PC-3 (cell line): ENCODE results near the gene FCRLB. TPM values are rescaled to one million over a fixed set of nuclear protein-coding genes. Genes with fewer than 3 reads are reported as not detected.
"Not testable (repeated sequence)": the region's sequence is repeated elsewhere in the genome, so short reads cannot be mapped to it uniquely, and the experiment has no call there.

Experiments used
- ATAC-seq: fragments of 200-7000 bp; cut with Tn5 transposase; 2 replicates; pipeline ENCODE4 v1.9.1; 2020; ENCODE audit warnings: mild to moderate bottlenecking, moderate library complexity
- BruUV-seq: library from RNA; stranded (reverse); fragments of 400-500 nt; replicated peaks from 2 replicates; lab custom pipeline; 2021; lab: Mats Ljungman, UMichigan
- CTCF ChIA-PET: fragments of 300-600 bp; sonication (Branson Sonifier 250); formaldehyde crosslinking; loops from one replicate; lab custom pipeline; 2022; ENCODE audit warnings: antibody characterized with exemption; lab: Charles Lee
- POLR2A ChIA-PET: fragments of 300-600 bp; sonication (Branson Sonifier 250); formaldehyde crosslinking; loops from one replicate; lab custom pipeline; 2022; ENCODE audit warnings: antibody characterized with exemption; ENCODE audit not compliant: unreplicated experiment; lab: Charles Lee
- DNase-seq: peaks from one replicate; pipeline ENCODE4 v3.0.0-alpha.2; 2015
- H2AFZ ChIP-seq: fragments of 300-600 bp; sonication (generic); 2 replicates; pipeline ENCODE4 v1.6.0; 2016; ENCODE audit warnings: antibody characterized with exemption, low read length
- H3F3A ChIP-seq: fragments of 300-600 bp; sonication (generic); one replicate; pipeline ENCODE4 v1.6.0; 2017; ENCODE audit warnings: antibody characterized with exemption, low read length, control low read depth, mild to moderate bottlenecking; ENCODE audit not compliant: unreplicated experiment
- H3K27ac ChIP-seq: fragments of 300-600 bp; sonication (generic); 2 replicates; pipeline ENCODE4 v1.5.1; 2016; ENCODE audit warnings: mild to moderate bottlenecking, low read length
- H3K27me3 ChIP-seq: fragments of 300-600 bp; sonication (generic); 2 replicates; pipeline ENCODE4 v1.6.1; 2016; ENCODE audit warnings: low read length, mixed read lengths
- H3K36me3 ChIP-seq: fragments of 300-600 bp; sonication (generic); 2 replicates; pipeline ENCODE4 v1.6.1; 2016; ENCODE audit warnings: low read depth, mixed run types, low read length, mixed read lengths
- H3K4me1 ChIP-seq: fragments of 300-600 bp; sonication (generic); 2 replicates; pipeline ENCODE4 v1.5.1; 2016; ENCODE audit warnings: low read length; ENCODE audit not compliant: insufficient read depth
- H3K4me2 ChIP-seq: fragments of 300-600 bp; sonication (generic); 2 replicates; pipeline ENCODE4 v1.6.0; 2016; ENCODE audit warnings: low read length
- H3K4me3 ChIP-seq: fragments of 300-600 bp; sonication (generic); 2 replicates; pipeline ENCODE4 v1.5.1; 2016; ENCODE audit warnings: mild to moderate bottlenecking, low read length, mixed read lengths
- H3K79me2 ChIP-seq: fragments of 300-600 bp; sonication (generic); 2 replicates; pipeline ENCODE4 v1.6.1; 2017; ENCODE audit warnings: low read length, mixed read lengths
- H3K9ac ChIP-seq: fragments of 300-600 bp; sonication (generic); 2 replicates; pipeline ENCODE4 v1.6.0; 2016; ENCODE audit warnings: mild to moderate bottlenecking, low read length
- H3K9me2 ChIP-seq: fragments of 300-600 bp; sonication (generic); replicated peaks from 2 replicates; pipeline ENCODE4 v1.6.1; 2016; ENCODE audit warnings: mixed run types, low read length, mixed read lengths
- H3K9me3 ChIP-seq: fragments of 300-600 bp; sonication (generic); 2 replicates; pipeline ENCODE4 v1.6.1; 2016; ENCODE audit warnings: low read length, mixed read lengths
- H4K20me1 ChIP-seq: fragments of 300-600 bp; sonication (generic); 2 replicates; pipeline ENCODE4 v1.6.1; 2016; ENCODE audit warnings: low read length, mixed read lengths
- CTCF ChIP-seq: fragments of 300-600 bp; sonication (generic); conservative IDR thresholded peaks from 2 replicates; pipeline ENCODE4 v1.5.1; 2017; ENCODE audit warnings: antibody characterized with exemption, low read depth, mild to moderate bottlenecking, low read length
- EZH2 ChIP-seq: fragments of 300-600 bp; sonication (generic); IDR thresholded peaks from one replicate; pipeline ENCODE4 v1.6.1; 2017; ENCODE audit warnings: antibody characterized with exemption, mild to moderate bottlenecking, low read length; ENCODE audit not compliant: unreplicated experiment
- EZH2phosphoT487 ChIP-seq: fragments of 300-600 bp; sonication (generic); IDR thresholded peaks from 2 replicates; pipeline ENCODE4 v1.6.1; 2018; ENCODE audit warnings: mild to moderate bottlenecking, antibody characterized with exemption, low read length, borderline replicate concordance
- intact Hi-C: fragments of 100-400 bp; cut with micrococcal nuclease; formaldehyde crosslinking; loops from 2 replicates; pipeline ENCODE4 v1.9.0; 2023
- total RNA-seq: library from RNA; depleted of rRNA; stranded (reverse); fragments of >200 nt; gene quantifications from 2 replicates; pipeline ENCODE4 v1.2.3, GENCODE V29; 2014

Gene FCRLB
- total RNA-seq, 1 experiment from 2014 or later: 12.7 TPM

- no peak overlapping the region for H2AFZ ChIP-seq
- ChIA-PET CTCF (no interaction called here), POLR2A (no interaction called here)
- no peaks in the 10 kb centered on the region for H3K27me3 ChIP-seq
- no peak overlapping the region for H3K4me3 ChIP-seq
- no peak for ATAC-seq
- H3K9me2 ChIP-seq: no peaks in the 10 kb centered on the region
- H4K20me1 ChIP-seq: no peaks in the 10 kb centered on the region
- no TSS peak for BruUV-seq
- H3K4me1 ChIP-seq: peaks cover 26% of the 10 kb centered on the region
- no peaks in the 10 kb centered on the region for H3K9me3 ChIP-seq
- H3K79me2 ChIP-seq: peaks cover 70% of the 10 kb centered on the region
- H3K4me2 ChIP-seq: peak overlapping the region; percentile 91; the same call in 1 of the 2 replicates
- no peaks in the 10 kb centered on the region for H3K36me3 ChIP-seq
- TF ChIP-seq EZH2: no peak
- TF ChIP-seq CTCF: no peak
- no peak for TF ChIP-seq EZH2phosphoT487
- intact Hi-C loops: loop anchor here (10.0 kb wide), 1 partner anchor 626 kb away; no protein-coding TSS in a partner anchor
- H3K27ac ChIP-seq: no peak overlapping the region
- H3K9ac ChIP-seq: no peak overlapping the region
- peaks cover 3% of the 10 kb centered on the region for H3F3A ChIP-seq
- DNase-seq: no peak
These were observed 47.1 kb downstream of the FCRLB start for GRCh38 chr1:161768461-161768860.

- Histone ChIP-seq H3K27ac (no peak overlapping the region), H3K9me3 (no peaks in the 10 kb centered on the region), H3K27me3 (no peaks in the 10 kb centered on the region), H2AFZ (no peak overlapping the region), H3K9me2 (no peaks in the 10 kb centered on the region), H3K9ac (no peak overlapping the region), H3K36me3 (no peaks in the 10 kb centered on the region), H3K79me2 (peaks cover 77% of the 10 kb centered on the region), H3K4me1 (peaks cover 26% of the 10 kb centered on the region), H3K4me2 (peak overlapping the region; percentile 24; the same call in 1 of the 2 replicates), H3F3A (peaks cover 3% of the 10 kb centered on the region), H4K20me1 (no peaks in the 10 kb centered on the region), H3K4me3 (no peak overlapping the region)
- DNase-seq: peak; percentile 41
- no TSS peak for BruUV-seq
- TF ChIP-seq CTCF: no peak
- TF ChIP-seq EZH2phosphoT487: no peak
- no peak for TF ChIP-seq EZH2
- peak; percentile 38 for ATAC-seq
- POLR2A ChIA-PET: no interaction called here
- CTCF ChIA-PET: no interaction called here
- intact Hi-C loops: loop anchor here (10.0 kb wide), 1 partner anchor 626 kb away; no protein-coding TSS in a partner anchor
These were observed 47.8 kb downstream of the FCRLB start for GRCh38 chr1:161768986-161769672.

GRCh38 chr1:161769673-161770045, 48.3 kb downstream of the FCRLB start:
- BruUV-seq, H3K27ac ChIP-seq, H3F3A ChIP-seq, H4K20me1 ChIP-seq, H3K9ac ChIP-seq, H3K36me3 ChIP-seq, POLR2A ChIA-PET, ATAC-seq, H2AFZ ChIP-seq, H3K9me2 ChIP-seq, DNase-seq, H3K9me3 ChIP-seq, H3K27me3 ChIP-seq, H3K4me3 ChIP-seq, CTCF ChIA-PET, H3K4me2 ChIP-seq: not testable (repeated sequence)
- Histone ChIP-seq H3K79me2 (peaks cover 82% of the 10 kb centered on the region), H3K4me1 (peaks cover 25% of the 10 kb centered on the region)
- intact Hi-C loops: loop anchor here (10.0 kb wide), 1 partner anchor 625 kb away; no protein-coding TSS in a partner anchor
